ENCODE data around the gene BORCS5. TPM values are rescaled to one million over a fixed set of nuclear protein-coding genes. Genes with fewer than 3 reads are reported as not detected.

The BORCS5 gene
- total and polyA plus RNA-seq, 2 experiments from 2014 or later: 11.3 to 12.6 TPM

GRCh38 chr12:12338527-12339168 lies 18.2 kb upstream of the BORCS5 start:
- H3K9me2 ChIP-seq (ENCODE audit: insufficient read depth): no peaks in the 10 kb centered on the region
- no peak for ATAC-seq
- H4K20me1 ChIP-seq (replicated peaks; ENCODE audit: insufficient read depth): no peaks in the 10 kb centered on the region
- peaks cover 5% of the 10 kb centered on the region for H3K27me3 Mint-ChIP-seq (ENCODE audit: insufficient read depth, low read depth, poor library complexity)
- no peak overlapping the region for H2AFZ ChIP-seq
- H3F3A ChIP-seq (replicated peaks; ENCODE audit: low read depth): no peaks in the 10 kb centered on the region; the same call in 1 of the 2 replicates
- no peak overlapping the region for H3K4me3 Mint-ChIP-seq
- H3K27ac ChIP-seq (ENCODE audit: low read depth): no peak overlapping the region
- H3K4me1 Mint-ChIP-seq: peaks cover 11% of the 10 kb centered on the region; the same call in 2 of the 3 replicates
- H3K4me1 ChIP-seq (ENCODE audit: insufficient read depth): no peaks in the 10 kb centered on the region
- no peak overlapping the region for H3K4me3 ChIP-seq
- H3K79me2 ChIP-seq (replicated peaks; ENCODE audit: insufficient read depth): no peaks in the 10 kb centered on the region
- no peaks in the 10 kb centered on the region for H3K9me3 Mint-ChIP-seq
- H3K27ac Mint-ChIP-seq: no peak overlapping the region
- no peak for DNase-seq (ENCODE audit: low spot score)
- H3K36me3 ChIP-seq (ENCODE audit: insufficient read depth): no peaks in the 10 kb centered on the region
- H3K27me3 ChIP-seq (ENCODE audit: insufficient read depth): no peaks in the 10 kb centered on the region
- TF ChIP-seq EZH2 (IDR thresholded peaks at IDR 0.05; ENCODE audit: low read depth, unreplicated experiment) (no peak), NANOG (IDR thresholded peaks at IDR 0.05; ENCODE audit: borderline replicate concordance) (no peak), STAT1 (IDR thresholded peaks at IDR 0.05; ENCODE audit: unreplicated experiment) (no peak), ETS1 (IDR thresholded peaks at IDR 0.05) (no peak), ZNF462 (CRISPR knock-in tag; IDR thresholded peaks at IDR 0.05) (no peak), EZH2phosphoT487 (IDR thresholded peaks at IDR 0.05; ENCODE audit: unreplicated experiment) (no peak), ZNF114 (CRISPR knock-in tag; IDR thresholded peaks at IDR 0.05) (no peak)
- no peaks in the 10 kb centered on the region for H3K36me3 Mint-ChIP-seq (ENCODE audit: low read depth)
- H3K4me2 ChIP-seq: no peak overlapping the region
